ENCODE measurements around the gene PCCA. TPM values are rescaled to one million over a fixed set of nuclear protein-coding genes. Genes with fewer than 3 reads are reported as not detected.
A peak's percentile ranks its signal among the peaks of the same experiment; 100 is the strongest.

The PCCA gene
- total RNA-seq, 1 donor from 2014 or later = 24.4 TPM

DNA sequence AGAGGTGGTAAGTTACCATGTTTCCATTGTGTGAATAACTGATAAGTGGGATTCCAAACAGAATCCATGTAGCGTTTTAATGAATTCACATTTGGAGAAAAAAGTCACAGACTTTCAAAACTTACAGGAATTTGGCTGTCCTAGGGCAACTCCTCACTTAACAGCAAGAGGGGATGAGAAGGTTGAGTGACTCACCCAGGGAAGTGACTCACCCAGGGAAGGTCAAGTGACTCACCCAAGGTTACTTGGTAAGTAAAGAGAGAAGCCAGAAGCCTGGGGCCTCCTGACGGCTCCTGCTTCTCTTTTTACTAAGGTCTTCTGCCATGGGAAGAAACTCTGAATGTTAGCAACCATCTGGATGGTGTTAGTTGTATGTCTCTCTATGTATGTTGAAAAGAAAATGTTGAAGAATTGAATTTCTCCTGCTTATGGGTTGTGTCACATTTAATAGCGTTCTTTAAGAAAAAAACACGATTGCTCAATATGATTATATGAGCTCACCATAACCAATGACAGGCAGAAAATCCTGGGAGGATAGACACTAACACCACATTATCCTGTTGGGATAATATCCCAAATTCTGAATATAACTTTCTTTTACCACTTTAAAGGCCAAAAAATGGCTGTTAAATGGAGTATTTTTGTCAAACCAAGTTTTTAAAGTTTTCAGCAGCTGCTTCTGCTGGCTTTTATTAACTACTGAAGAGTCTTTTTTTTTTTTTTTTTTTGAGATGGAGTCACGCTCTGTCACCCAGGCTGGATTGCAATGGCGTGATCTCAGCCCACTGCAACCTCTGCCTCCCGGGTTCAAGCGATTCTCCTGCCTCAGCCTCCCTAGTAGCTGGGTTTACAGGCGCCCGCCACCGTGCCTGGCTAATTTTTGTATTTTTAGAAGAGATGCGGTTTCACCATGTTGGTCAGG is 304.1 kb downstream of the PCCA start:
- DNase-seq (ENCODE audit: extremely low read depth, low read depth, low spot score) = peak; percentile 93

DNA sequence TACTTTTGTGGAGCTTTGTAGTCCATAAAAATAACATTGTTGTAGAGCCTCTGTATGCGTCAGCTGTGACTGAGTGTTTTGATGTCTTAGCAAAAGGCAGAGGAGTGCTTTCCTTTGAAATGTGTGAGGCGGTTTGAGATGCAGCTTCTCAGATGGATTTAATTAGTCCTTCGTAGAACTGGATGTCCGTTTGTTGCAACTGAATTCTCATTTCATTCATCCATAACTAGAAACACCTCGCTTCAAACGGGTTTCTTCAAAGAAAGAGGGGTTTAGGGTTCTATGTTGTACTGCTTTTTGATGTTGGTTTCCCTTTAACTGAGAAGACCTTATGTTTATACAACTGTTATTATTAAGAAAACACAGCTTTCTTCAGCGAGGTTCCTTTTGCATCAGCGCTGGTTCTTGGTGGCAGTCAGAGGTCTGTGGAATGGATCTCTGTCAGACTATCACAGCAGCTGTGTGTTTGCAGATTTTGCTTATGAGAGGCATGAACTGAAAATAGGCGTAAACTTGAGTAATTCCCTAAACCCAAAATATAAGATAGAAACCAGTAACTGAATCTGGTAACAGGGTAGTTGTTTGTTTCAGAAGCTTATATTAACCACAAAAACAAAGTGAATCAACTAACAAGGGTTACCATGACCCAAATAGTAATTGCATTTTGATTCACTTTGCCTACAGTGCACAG is 305.3 kb downstream of the PCCA start:
- DNase-seq (ENCODE audit: extremely low read depth, low read depth, low spot score) = no peak

DNA sequence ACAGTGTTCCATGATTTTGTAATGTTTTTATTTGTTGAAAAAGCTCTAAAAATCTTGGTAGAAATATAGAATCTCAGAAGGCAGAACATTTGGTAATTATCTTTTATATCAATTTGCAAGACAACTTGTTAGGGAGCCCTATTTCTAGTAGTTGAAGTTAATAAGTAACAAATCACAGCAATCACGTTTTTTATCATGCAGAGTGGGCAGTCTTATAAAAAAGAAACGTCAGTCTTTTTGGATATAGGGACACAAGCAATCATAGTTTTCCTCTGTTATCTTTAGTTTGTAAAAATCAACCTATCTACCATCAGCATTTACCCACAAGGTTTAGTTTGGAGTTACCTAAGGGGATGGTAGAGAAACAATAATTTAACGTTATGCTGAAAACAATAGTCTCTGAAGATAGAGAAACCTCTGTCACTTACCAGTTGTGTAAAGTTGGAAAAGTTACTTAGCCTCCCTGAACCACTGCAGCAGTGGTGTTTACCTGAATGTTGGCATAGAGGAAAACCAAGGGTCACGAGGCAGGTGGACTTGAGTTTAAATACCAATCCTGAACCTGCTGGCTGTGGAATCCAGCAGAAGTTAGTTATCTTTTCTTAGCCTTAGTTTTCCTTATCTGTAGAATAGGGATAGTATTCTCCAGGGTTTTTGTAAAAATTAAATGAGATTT is 306.9 kb downstream of the PCCA start:
- no peak for DNase-seq (ENCODE audit: extremely low read depth, low read depth, low spot score)

DNA sequence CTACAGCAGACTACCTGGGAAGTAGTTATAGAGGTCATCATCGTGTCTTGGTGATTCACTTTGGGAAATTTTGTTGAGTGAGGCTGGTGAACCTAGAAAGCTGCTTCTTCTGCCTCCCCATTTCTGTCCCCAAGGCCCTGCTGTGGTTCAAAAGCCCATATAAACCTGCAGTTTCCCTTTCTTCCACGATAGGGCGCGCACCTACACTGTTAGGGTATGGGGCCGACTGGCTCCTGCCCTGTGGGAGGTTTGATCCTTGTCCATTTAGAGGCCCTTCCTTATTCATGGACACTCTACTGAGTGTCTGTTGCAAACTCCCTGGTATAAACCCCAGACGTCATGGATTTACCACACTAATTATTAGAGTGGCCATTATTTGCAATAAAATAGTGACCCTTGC is 307.9 kb downstream of the PCCA start:
- DNase-seq (ENCODE audit: extremely low read depth, low read depth, low spot score) = no peak

DNA sequence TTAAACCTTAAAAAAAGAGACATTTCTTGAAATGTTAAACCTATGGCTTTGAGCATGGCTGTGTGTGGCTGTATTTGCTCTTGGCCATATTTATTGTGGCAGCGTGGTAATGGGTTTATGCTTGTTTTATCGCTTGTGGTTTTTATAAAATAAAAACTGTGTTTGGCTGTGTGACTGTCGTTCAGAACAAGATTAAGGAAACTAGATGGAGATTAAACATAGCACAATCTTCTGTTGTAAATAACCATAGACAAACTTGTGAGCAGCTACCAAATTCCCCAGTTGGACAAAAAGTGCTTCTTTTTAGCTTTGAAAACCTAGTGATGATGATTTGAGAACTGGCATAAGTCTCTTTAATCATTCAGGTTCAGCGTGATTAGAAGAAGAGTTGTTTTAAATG is 308.7 kb downstream of the PCCA start:
- DNase-seq (ENCODE audit: extremely low read depth, low read depth, low spot score) = no peak

DNA sequence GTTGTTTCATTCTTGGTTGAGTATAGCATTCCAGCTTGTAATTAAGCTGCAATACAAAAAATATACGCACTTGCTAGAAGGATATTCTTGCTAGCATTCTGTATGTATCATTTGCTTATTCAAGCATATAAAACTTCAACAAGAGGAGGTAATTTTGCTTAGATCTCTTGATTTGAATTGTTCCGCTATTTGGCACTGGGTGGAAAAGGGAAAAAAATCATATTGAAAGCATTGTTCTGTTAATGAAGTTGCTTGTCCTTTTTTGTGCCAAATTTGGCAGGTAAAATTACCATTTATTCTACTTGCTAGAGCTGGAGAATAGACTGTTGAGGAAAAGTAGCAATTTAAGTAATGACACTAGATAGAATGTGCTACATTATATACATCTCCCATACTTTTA is 309.5 kb downstream of the PCCA start:
- no peak for DNase-seq (ENCODE audit: extremely low read depth, low read depth, low spot score)

DNA sequence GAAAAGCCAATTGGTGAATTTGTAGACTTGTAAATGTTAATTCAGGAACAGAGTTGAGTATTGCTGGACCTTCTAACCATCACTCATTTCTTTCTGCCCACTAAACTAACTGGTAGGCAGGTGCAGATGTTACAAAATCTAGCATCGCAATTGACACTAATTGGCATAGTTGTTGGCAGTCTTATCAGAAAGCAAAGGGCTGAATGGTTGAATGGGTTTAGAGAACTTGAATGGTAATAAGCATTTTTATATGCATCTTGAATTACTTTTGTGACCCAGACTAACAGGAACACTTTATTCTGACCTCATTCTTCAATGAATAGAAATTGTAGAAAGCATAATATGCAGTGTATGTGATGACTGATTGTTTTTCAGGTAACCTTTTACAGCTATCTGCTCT is 310.6 kb downstream of the PCCA start:
- DNase-seq (ENCODE audit: extremely low read depth, low read depth, low spot score) = no peak

DNA sequence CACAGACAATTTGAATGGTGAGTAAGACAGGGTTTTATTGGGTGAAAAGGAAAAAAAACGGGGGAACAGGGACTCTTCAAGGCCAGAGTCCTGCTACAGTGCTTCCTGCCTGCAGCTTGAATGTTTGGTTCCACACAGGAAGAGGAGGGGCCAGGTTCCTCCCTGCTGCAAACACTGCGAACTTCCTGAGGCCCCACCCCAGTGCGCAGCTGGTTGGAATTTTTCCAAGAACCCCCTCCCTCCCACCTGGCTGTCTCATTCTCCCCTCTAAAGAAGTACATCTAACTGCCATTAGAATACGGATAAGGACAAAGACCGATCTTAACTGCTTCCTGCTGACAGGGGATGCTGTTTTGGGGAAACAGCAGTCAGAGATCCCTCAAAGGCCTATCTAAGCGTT is 314.8 kb downstream of the PCCA start:
- DNase-seq (ENCODE audit: extremely low read depth, low read depth, low spot score) = no peak

DNA sequence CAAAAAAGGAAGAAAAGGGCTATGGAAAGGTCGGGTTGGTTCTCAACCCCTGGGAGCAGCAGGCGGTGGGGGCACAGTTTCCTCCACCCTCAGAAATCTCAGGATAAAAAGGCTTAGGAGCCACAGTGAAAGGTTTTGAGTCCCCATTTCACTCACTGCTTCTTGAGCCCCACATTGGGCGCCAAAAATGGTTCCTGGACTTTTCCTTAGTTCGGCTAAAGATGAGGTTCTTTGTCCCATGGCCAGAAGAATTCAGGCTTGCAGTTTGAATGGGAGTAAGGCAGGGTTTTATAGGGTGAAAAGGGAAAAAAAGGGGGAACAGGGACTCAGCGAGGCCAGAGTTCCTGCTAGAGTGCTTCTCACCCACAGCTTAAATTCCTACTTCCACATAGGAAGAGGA is 320.2 kb downstream of the PCCA start:
- DNase-seq (ENCODE audit: extremely low read depth, low read depth, low spot score) = no peak

DNA sequence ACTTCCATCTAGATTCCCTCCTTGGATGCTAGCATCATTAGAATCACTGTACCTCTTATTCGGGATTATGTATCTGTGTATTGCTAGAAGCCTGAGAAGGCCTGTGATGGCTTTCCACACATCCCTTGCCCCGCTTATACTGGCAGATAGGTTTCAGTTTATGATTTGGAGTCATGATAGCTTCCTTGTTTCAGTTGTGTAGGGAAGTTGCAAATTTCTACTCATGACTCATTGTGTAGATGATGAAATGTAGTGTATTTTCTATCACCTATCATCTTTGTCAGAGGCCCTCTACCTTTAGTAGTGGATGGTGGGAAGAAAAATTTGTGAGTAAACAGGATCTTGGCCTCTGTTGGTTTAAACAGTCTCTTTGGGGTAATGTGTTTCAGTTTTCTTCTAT is 334.5 kb downstream of the PCCA start:
- DNase-seq (ENCODE audit: extremely low read depth, low read depth, low spot score) = no peak

DNA sequence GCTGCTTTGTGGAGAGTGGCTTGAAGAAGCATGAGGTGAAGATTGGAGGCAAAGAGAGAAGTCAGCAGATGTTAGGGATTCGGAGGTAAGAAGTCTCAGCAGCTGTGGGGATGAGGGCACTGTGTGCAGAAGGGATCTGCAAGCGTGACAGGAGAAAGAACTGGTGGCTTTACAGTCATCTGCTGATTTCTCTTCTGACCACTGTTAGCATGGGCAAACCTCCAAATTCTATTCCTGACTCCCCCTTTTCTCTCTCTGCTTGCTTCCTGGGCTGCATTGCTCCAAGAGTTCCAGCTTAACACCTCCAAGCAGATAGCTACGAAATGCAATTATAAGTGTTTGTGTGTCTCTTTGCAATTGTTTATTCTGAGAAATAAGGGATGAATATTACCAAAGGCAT is 340.1 kb downstream of the PCCA start:
- DNase-seq (ENCODE audit: extremely low read depth, low read depth, low spot score) = no peak

DNA sequence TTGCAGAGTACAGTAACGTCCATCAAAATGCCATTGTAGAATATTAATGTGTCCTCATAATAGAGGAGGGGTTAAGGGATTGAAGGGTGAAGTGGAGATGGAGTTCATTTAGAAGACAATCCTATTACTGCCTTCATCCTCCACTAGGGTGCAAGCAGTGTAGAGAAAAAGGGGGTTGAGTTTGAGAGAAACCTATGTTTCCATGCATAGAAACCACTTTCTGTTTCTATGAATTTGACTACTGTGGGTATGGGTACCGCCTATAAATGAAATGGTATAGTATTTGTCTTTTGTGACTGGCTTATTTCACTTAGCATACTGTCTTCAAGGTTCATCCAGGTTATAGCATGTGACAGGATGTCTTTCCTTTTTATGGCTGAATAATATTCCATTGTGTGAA is 343.7 kb downstream of the PCCA start:
- no peak for DNase-seq (ENCODE audit: extremely low read depth, low read depth, low spot score)

DNA sequence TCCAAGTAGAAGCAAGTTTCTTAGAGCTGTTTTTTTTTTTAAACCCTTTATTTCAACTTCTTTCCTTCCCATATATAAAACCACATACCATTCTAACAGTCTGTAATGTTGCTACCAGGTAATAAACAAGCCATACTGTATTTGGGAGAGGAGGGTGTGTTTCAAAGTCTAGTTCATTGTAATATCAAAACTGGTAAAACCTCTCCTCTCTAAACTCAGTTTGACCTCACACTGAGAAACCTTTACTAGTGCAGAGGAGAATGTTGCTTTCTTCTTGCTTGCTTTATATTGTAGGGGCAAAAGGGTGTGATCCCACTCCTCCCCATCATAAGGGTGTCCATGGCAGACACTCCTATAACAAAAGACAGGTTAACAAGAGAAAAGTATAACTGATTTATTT is 344.6 kb downstream of the PCCA start:
- DNase-seq (ENCODE audit: extremely low read depth, low read depth, low spot score) = no peak

DNA sequence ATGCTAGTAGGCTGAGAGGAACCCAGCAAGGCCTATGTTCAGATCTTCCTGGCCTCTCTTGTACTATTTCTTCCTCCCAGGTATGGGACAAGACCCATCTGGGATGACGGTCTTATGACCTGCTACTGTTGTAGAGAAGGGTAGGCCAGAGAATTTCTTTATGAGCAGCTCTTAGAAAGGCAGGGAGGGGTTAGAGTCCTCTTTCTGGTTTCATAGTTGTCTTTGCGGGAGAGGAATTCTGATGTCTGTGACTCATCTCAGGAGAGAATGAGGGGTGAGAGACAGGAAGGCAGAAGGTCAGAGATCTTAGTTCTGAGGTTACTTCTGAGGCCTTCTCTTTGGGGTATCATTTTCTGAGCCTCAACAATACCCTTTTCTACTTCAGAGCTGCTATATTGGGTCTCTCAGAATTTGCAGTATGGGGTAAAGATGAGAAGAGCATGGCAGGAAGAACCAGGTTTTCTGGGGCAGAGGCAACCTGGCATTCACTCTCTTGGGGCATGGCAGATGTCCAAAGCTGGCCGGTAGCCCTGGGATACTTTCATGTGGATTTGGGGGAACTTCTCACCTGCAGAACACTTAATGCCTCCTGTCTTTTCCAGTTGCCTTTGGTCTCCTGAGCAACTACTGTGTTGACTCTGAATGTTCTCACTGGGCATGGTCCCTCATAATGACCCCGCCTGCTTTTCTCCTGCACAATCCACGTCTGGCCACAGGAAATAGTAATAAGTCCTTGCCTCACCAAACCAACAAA is 345.3 kb downstream of the PCCA start:
- DNase-seq (ENCODE audit: extremely low read depth, low read depth, low spot score) = no peak

DNA sequence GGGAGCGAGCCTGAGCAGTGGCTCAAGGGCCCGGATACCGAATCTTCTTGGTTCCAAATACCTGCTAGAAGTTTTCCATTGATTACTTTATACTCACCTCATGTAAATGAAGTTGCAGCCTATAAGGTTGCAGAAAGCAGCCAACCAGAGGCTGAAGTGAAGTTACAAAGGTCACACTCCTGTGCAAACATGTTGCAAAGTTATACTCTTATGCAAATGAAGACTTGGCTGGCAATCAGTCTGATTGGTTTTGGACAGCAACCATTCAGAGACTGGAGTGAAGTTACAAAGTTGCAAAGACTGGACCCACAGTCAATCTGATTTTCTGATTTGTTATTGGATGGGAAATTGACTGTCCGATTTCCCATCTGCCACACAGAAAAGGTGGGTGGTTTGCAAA is 347.2 kb downstream of the PCCA start:
- DNase-seq (ENCODE audit: extremely low read depth, low read depth, low spot score) = no peak

DNA sequence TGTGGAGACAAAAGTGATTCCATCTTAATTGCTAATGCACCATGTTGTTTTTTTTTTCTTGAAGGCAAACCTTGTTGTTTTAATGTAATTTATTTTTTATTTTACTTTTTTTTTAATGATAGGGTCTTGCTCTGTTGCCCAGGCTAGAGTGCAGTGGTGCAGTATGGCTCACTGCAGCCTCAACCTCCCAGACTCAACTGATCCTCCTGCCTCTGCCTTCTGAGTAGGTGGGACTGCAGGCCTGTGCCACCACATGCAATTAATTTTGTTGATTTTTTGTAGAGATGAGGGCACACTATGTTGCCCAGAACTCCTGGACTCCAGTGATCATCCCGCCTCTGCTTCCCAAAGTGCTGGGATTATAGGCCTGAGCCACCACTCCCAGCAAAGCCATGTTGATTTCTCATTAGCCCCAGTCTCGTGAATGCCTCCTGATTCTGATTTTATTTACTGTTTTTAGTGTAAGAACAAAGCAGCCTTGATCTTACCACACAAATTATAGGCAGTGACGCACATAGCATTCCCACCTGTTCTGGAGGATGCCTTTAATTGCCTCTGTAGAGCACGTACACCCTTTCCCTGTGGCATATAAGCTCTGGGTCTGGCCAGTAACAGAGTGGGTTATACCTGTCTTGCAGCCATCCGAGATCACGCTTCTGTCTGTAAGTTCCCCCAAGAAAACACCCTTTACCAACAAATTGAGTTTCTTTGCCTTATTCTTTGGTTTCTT is 349.3 kb downstream of the PCCA start:
- DNase-seq (ENCODE audit: extremely low read depth, low read depth, low spot score) = no peak

DNA sequence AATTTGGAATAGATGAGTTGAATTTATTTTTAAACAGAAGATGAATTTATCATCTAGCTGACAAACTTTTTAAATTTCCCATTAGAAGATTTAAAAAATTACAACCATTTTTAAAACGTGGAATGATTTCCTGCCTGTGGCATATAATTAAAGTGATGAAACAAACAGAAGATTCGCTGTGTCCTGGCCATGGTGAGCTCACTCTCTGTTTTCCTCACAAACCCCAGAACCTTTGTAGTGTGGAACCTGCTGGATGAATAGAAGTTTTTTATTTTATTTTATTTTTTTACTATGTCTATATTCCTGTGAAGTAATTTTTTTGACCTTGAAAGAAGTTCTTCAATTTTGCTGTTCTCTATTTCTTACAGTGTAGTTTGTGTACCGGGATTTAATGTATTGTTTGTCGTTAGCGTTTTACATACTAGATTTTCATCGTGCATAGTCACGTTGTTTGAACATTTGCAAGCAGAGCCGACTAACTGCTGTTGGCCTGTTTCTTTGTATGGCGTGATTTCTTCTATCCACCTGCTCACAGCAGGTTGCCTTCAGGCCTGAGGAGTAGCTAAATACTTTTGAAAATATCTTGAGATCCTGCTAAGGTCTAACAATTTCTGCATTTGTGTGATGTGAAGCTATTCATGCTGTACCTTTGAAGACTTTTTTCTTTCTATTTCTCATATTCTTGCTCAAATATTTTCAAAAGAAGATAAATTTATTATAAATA is 350.5 kb downstream of the PCCA start:
- no peak for DNase-seq (ENCODE audit: extremely low read depth, low read depth, low spot score)

DNA sequence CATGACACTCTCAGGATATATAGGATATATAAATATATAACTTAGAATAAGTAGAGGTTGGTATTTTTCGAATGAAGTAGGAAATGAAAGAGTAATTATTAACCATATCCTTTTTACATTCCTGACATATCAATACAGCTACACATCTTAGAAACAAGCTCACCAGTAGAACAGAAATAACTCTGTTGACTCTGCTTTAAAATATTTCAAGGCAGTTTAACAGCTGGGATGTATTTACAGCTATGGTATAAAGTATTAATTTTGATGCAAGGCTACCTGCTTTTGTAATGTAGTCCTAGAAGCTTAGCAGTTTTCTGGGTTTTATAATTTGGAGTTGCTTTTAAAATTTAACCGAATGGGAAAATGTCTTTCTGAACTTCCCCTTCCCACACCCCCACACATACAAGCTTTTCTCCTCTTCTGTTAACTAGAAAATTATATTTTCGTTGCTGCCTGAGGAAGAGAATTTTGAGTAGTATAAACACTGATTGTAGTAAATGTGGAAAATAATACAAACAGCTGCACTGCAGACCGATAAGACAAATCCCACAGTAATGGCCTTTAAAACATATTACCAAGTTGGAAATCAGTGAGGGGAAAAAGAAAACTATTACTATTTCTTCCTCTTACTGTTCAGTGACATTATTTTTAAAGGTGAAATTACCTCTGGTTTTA is 352.0 kb downstream of the PCCA start:
- DNase-seq (ENCODE audit: extremely low read depth, low read depth, low spot score) = no peak
